Ovary (tissue), 3 donors: ENCODE measurements around the gene NLRP14.

Experiments
- POLR2A ChIP-seq: fragments of 450-650 bp; IDR thresholded peaks from one replicate; pipeline ENCODE4 v1.6.1; 2017; ENCODE audit warnings: antibody characterized with exemption, mild to moderate bottlenecking, moderate library complexity
- TF ChIP-seq, protein P1 (sequence below), 3 donors: fragments of 450-650 bp in 2 of 3; fragments of 200-600 bp in 1 of 3; IDR thresholded peaks; one replicate each; pipeline versions ENCODE4 v1.5.1 to v1.8.0; 2016 to 2022; ENCODE audit warnings: antibody characterized with exemption in 3 of 3, mild to moderate bottlenecking in 1 of 3
- donor health status: DM: no; HTN: no; CAD: no.

DNA sequence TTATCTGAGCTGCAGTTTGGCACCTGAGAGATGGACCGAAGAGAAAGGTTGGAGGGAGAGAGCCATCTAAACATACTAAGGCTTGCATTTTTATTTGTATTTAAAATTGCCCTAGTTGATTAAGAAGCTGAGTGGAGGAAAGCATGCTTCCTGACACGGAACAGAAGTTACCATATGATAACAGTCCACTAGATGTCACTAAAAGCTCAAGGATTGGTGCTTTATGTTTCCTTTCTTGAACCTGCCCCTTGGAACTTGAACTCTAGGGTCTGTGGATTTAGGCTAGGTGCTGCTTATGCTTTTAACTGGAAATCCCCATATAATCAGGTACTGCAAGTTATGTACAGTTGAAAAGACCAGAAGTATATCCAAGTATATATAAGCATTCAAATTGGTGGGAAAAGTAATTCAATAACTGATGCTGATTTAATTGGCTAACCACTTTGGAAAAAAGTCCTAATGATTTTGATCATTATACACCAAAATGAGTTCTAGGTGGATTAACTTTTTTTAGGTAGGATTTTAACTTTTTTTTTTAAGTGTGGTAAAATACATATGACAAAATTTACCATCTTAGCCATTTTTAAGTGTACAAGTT, 78.1 kb downstream of the NLRP14 start:
- no peak for TF ChIP-seq POLR2A
- TF ChIP-seq, protein P1, sequence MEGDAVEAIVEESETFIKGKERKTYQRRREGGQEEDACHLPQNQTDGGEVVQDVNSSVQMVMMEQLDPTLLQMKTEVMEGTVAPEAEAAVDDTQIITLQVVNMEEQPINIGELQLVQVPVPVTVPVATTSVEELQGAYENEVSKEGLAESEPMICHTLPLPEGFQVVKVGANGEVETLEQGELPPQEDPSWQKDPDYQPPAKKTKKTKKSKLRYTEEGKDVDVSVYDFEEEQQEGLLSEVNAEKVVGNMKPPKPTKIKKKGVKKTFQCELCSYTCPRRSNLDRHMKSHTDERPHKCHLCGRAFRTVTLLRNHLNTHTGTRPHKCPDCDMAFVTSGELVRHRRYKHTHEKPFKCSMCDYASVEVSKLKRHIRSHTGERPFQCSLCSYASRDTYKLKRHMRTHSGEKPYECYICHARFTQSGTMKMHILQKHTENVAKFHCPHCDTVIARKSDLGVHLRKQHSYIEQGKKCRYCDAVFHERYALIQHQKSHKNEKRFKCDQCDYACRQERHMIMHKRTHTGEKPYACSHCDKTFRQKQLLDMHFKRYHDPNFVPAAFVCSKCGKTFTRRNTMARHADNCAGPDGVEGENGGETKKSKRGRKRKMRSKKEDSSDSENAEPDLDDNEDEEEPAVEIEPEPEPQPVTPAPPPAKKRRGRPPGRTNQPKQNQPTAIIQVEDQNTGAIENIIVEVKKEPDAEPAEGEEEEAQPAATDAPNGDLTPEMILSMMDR (IDR thresholded peaks at IDR 0.05): peak in 2 of 3 donors; percentile 51 to 53
